ENCODE results near the gene KRT83. TPM values are rescaled to one million over a fixed set of nuclear protein-coding genes. Genes with fewer than 3 reads are reported as not detected.

KRT83 gene
- total RNA-seq, 1 donor from 2014 or later, result not detected

GRCh38 chr12:52335598-52336262 lies 14.5 kb upstream of the KRT83 start:
- DNase-seq (ENCODE audit: low spot score, unreplicated experiment), result no peak
- peaks cover 34% of the 10 kb centered on the region for H3K27me3 Mint-ChIP-seq
- H3K9me3 Mint-ChIP-seq (ENCODE audit: low read depth), result peaks cover 3% of the 10 kb centered on the region
- H3K4me3 Mint-ChIP-seq (ENCODE audit: low read depth), result no peak overlapping the region
- TF ChIP-seq CTCF (IDR thresholded peaks at IDR 0.05; ENCODE audit: unreplicated experiment), result no peak
- no peaks in the 10 kb centered on the region for H3K36me3 Mint-ChIP-seq (ENCODE audit: insufficient read depth)
- H3K4me1 Mint-ChIP-seq (ENCODE audit: low read depth), result no peaks in the 10 kb centered on the region
- H3K27ac Mint-ChIP-seq, result no peak overlapping the region

GRCh38 chr12:52334185-52334584 lies 13.0 kb upstream of the KRT83 start:
- H3K4me3 Mint-ChIP-seq (ENCODE audit: low read depth), result no peak overlapping the region
- peaks cover 35% of the 10 kb centered on the region for H3K27me3 Mint-ChIP-seq
- DNase-seq (ENCODE audit: low spot score, unreplicated experiment), result no peak

GRCh38 chr12:52333321-52333720 lies 12.1 kb upstream of the KRT83 start:
- Mint-ChIP-seq H3K36me3 (ENCODE audit: insufficient read depth) (no peaks in the 10 kb centered on the region), H3K27ac (no peak overlapping the region), H3K4me1 (ENCODE audit: low read depth) (no peaks in the 10 kb centered on the region), H3K27me3 (peaks cover 36% of the 10 kb centered on the region), H3K9me3 (ENCODE audit: low read depth) (peaks cover 3% of the 10 kb centered on the region), H3K4me3 (ENCODE audit: low read depth) (no peak overlapping the region)
- DNase-seq (ENCODE audit: low spot score, unreplicated experiment), result no peak
- no peak for TF ChIP-seq CTCF (IDR thresholded peaks at IDR 0.05; ENCODE audit: unreplicated experiment)

More at GRCh38 chr12:52334185-52334584, 13.0 kb upstream of the KRT83 start:
- Mint-ChIP-seq H3K27ac (no peak overlapping the region), H3K4me1 (ENCODE audit: low read depth) (no peaks in the 10 kb centered on the region), H3K9me3 (ENCODE audit: low read depth) (peaks cover 3% of the 10 kb centered on the region), H3K36me3 (ENCODE audit: insufficient read depth) (no peaks in the 10 kb centered on the region)
- TF ChIP-seq CTCF (IDR thresholded peaks at IDR 0.05; ENCODE audit: unreplicated experiment), result no peak

- no peak overlapping the region for H3K4me3 Mint-ChIP-seq (ENCODE audit: low read depth)
- no peak for DNase-seq (ENCODE audit: low spot score, unreplicated experiment)
- TF ChIP-seq CTCF (IDR thresholded peaks at IDR 0.05; ENCODE audit: unreplicated experiment), result no peak
- H3K27ac Mint-ChIP-seq, result no peak overlapping the region
- H3K4me1 Mint-ChIP-seq (ENCODE audit: low read depth), result no peaks in the 10 kb centered on the region
- peaks cover 3% of the 10 kb centered on the region for H3K9me3 Mint-ChIP-seq (ENCODE audit: low read depth)
- no peaks in the 10 kb centered on the region for H3K36me3 Mint-ChIP-seq (ENCODE audit: insufficient read depth)
- peaks cover 34% of the 10 kb centered on the region for H3K27me3 Mint-ChIP-seq
These were observed 11.2 kb upstream of the KRT83 start for GRCh38 chr12:52332381-52332780.

GRCh38 chr12:52331833-52332232 lies 10.6 kb upstream of the KRT83 start:
- Mint-ChIP-seq H3K4me1 (ENCODE audit: low read depth) (no peaks in the 10 kb centered on the region), H3K36me3 (ENCODE audit: insufficient read depth) (no peaks in the 10 kb centered on the region), H3K27me3 (peaks cover 39% of the 10 kb centered on the region), H3K9me3 (ENCODE audit: low read depth) (peaks cover 3% of the 10 kb centered on the region), H3K27ac (no peak overlapping the region), H3K4me3 (ENCODE audit: low read depth) (no peak overlapping the region)
- DNase-seq (ENCODE audit: low spot score, unreplicated experiment), result no peak
- TF ChIP-seq CTCF (IDR thresholded peaks at IDR 0.05; ENCODE audit: unreplicated experiment), result no peak
